ENCODE data around the gene FIS1. TPM values are rescaled to one million over a fixed set of nuclear protein-coding genes. Genes with fewer than 3 reads are reported as not detected.
A peak's percentile ranks its signal among the peaks of the same experiment; 100 is the strongest.

The FIS1 gene
- total RNA-seq, 1 experiment from 2014 or later: 99.9 TPM

- DNase-seq: no peak
- Mint-ChIP-seq H3K36me3 (ENCODE audit: insufficient read depth, unreplicated experiment) (peaks cover 7% of the 10 kb centered on the region), H3K4me3 (ENCODE audit: unreplicated experiment) (no peak overlapping the region), H3K4me1 (ENCODE audit: low read depth, unreplicated experiment) (peaks cover 14% of the 10 kb centered on the region), H3K27ac (ENCODE audit: unreplicated experiment) (no peak overlapping the region), H3K9me3 (ENCODE audit: unreplicated experiment) (no peaks in the 10 kb centered on the region), H3K27me3 (ENCODE audit: insufficient read depth, unreplicated experiment) (no peaks in the 10 kb centered on the region)
- no peaks in the 10 kb centered on the region; the same call in 1 of the 2 replicates for H3K36me3 ChIP-seq (ENCODE audit: control insufficient read depth, insufficient read depth, low read length)
- ChIA-PET CTCF (interaction anchor here (1.2 to 2.5 kb wide), 2 partner anchors 10 to 15 kb away, joined by 4 to 12 read pairs; partner anchors contain the start of genes PLOD3 and ZNHIT1), POLR2A (interaction anchor here (0.5 kb wide), 1 partner anchor 350 kb away, joined by 4 read pairs; the partner anchor contains the start of gene SLC12A9)
- H3K9me3 ChIP-seq: no peaks in the 10 kb centered on the region
- no TSS peak for BruUV-seq (replicated peaks)
- no peaks in the 10 kb centered on the region for H3K27me3 ChIP-seq (replicated peaks; ENCODE audit: control insufficient read depth, insufficient read depth, low read length)
- TF ChIP-seq, protein P1, sequence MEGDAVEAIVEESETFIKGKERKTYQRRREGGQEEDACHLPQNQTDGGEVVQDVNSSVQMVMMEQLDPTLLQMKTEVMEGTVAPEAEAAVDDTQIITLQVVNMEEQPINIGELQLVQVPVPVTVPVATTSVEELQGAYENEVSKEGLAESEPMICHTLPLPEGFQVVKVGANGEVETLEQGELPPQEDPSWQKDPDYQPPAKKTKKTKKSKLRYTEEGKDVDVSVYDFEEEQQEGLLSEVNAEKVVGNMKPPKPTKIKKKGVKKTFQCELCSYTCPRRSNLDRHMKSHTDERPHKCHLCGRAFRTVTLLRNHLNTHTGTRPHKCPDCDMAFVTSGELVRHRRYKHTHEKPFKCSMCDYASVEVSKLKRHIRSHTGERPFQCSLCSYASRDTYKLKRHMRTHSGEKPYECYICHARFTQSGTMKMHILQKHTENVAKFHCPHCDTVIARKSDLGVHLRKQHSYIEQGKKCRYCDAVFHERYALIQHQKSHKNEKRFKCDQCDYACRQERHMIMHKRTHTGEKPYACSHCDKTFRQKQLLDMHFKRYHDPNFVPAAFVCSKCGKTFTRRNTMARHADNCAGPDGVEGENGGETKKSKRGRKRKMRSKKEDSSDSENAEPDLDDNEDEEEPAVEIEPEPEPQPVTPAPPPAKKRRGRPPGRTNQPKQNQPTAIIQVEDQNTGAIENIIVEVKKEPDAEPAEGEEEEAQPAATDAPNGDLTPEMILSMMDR (IDR thresholded peaks at IDR 0.05; ENCODE audit: insufficient read depth in 1 of 2, low read depth in 1 of 2, low read length in 1 of 2, severe bottlenecking in 1 of 2, unreplicated experiment in 1 of 2): no peak
- no peak overlapping the region for H3K4me3 ChIP-seq (ENCODE audit: low read depth, low read length)
- intact Hi-C loops (cut with micrococcal nuclease; ENCODE audit: unreplicated experiment): no loop called here
- H3K4me1 ChIP-seq: peaks cover 20% of the 10 kb centered on the region
Measured at GRCh38 chr7:101202603-101202918, 42.3 kb downstream of the FIS1 start.

DNA sequence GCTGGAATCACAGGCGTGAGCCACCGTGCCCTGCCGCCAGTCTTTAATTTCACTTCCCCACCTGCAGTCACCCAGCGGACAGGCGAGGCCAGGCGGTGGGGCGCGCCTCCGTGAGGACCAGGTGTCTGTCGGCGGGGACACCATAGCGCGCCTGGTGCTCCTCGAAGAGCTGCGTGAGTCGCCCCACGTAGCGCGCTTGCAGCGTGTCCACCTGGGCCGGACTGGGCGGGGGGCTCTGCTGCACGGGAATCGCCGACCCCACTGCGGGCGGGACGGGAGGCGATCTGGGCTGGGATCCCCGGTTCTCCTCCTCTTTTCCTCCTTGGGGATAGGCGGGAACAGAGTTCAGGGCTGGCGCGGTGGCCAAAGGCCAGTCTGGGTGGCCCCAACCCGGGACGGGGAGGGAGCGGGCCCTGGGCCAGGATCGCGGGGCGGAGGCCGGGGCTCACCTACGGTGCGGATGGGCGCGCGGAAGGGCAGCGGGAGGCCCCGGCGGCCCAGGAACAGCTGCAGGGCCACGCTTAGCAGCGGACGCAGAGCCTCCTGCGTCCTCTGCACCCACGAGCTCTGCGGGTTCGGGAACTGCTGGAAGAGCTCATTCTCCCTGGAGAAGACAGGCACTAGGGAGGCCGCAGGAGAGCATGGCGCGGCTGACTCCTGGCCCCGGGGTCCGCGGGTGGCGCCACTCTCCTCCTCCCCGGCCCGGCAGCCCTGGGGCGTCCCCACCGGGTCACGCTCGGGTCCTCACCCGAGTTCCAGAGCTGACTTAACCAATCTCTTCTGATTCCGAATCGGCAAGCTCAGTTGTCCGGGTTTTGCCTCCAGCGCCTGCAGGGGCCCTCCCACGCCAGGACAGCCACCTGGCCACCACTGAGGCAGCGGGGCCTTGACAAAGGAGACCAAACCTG lies 42.9 kb downstream of the FIS1 start:
- Histone ChIP-seq H3K4me1 (peaks cover 20% of the 10 kb centered on the region), H3K9me3 (no peaks in the 10 kb centered on the region), H3K4me3 (ENCODE audit: low read depth, low read length) (no peak overlapping the region), H3K27me3 (replicated peaks; ENCODE audit: control insufficient read depth, insufficient read depth, low read length) (no peaks in the 10 kb centered on the region), H3K36me3 (ENCODE audit: control insufficient read depth, insufficient read depth, low read length) (no peaks in the 10 kb centered on the region; the same call in 1 of the 2 replicates)
- intact Hi-C loops (cut with micrococcal nuclease; ENCODE audit: unreplicated experiment): loop anchor here (1.0 to 2.0 kb wide), 3 partner anchors 17 to 51 kb away; partner anchors contain the start of gene ZNHIT1
- BruUV-seq (replicated peaks): no TSS peak
- CTCF ChIA-PET: interaction anchor here (2.5 kb wide), 1 partner anchor 10 kb away, joined by 12 read pairs; no protein-coding TSS in a partner anchor
- H3K27me3 Mint-ChIP-seq (ENCODE audit: insufficient read depth, unreplicated experiment): no peaks in the 10 kb centered on the region
- POLR2A ChIA-PET: interaction anchor here (0.5 kb wide), 2 partner anchors 10 to 350 kb away, joined by 3 to 4 read pairs; partner anchors contain the start of gene SLC12A9
- H3K4me3 Mint-ChIP-seq (ENCODE audit: unreplicated experiment): peak overlapping the region; percentile 70
- H3K27ac Mint-ChIP-seq (ENCODE audit: unreplicated experiment): peak overlapping the region; percentile 70
- DNase-seq: no peak
- H3K4me1 Mint-ChIP-seq (ENCODE audit: low read depth, unreplicated experiment): peaks cover 14% of the 10 kb centered on the region
- no peaks in the 10 kb centered on the region for H3K9me3 Mint-ChIP-seq (ENCODE audit: unreplicated experiment)
- H3K36me3 Mint-ChIP-seq (ENCODE audit: insufficient read depth, unreplicated experiment): peaks cover 6% of the 10 kb centered on the region
- TF ChIP-seq, protein P1 (IDR thresholded peaks at IDR 0.05; ENCODE audit: insufficient read depth in 1 of 2, low read depth in 1 of 2, low read length in 1 of 2, severe bottlenecking in 1 of 2, unreplicated experiment in 1 of 2): no peak

DNA sequence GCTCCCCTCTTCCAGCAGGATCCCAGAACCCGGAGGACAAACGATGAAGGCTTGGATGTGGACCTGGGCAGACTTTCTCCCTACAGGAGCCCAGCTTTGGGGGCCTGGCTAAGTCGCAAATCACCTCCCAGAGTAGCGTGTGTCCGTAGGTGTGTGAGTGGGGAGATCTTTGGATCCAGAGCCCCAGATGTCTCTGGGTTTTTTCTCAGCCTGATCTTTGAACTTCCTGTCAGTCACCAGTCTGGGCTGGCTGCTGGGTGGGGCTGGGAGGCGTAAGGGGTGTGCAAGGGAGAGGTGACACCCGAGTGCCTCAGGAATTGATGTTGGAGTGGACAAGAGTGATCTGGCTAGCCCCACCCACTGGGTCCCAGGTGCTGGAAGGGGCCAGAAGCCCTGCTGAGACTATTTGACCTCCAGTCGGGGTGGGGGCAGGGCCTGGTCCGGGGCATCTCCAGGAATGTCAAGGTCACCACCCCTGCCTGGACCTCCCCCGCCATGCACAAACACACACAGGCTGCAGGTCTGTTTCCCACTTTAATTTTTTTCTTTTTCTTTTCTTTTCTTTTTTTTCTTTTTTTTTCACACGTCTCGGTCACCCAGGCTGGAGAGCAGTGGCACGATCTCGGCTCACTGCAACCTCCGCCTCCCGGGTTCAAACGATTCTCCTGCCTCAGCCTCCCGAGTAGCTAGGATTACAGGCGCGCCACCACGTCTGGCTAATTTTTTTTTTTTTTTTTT lies 43.9 kb downstream of the FIS1 start, which contains the start of gene MOGAT3:
MOGAT3 (minus strand) TSS at position 175 of the 738 bp plus-strand sequence. CDS start 182 bp downstream, outside the sequence.
- no TSS peak for BruUV-seq (replicated peaks)
- TF ChIP-seq, protein P1 (IDR thresholded peaks at IDR 0.05; ENCODE audit: insufficient read depth in 1 of 2, low read depth in 1 of 2, low read length in 1 of 2, severe bottlenecking in 1 of 2, unreplicated experiment in 1 of 2): no peak
- no peaks in the 10 kb centered on the region for H3K9me3 Mint-ChIP-seq (ENCODE audit: unreplicated experiment)
- H3K36me3 Mint-ChIP-seq (ENCODE audit: insufficient read depth, unreplicated experiment): peaks cover 1% of the 10 kb centered on the region
- peak within 1 kb of the TSS; percentile 70 for H3K4me3 Mint-ChIP-seq (ENCODE audit: unreplicated experiment)
- intact Hi-C loops (cut with micrococcal nuclease; ENCODE audit: unreplicated experiment): loop anchor here (1.0 to 2.0 kb wide), 3 partner anchors 18 to 52 kb away; partner anchors contain the start of gene ZNHIT1
- no peaks in the 10 kb centered on the region for H3K27me3 Mint-ChIP-seq (ENCODE audit: insufficient read depth, unreplicated experiment)
- Histone ChIP-seq H3K36me3 (ENCODE audit: control insufficient read depth, insufficient read depth, low read length) (no peaks in the 10 kb centered on the region; the same call in 1 of the 2 replicates), H3K9me3 (no peaks in the 10 kb centered on the region), H3K4me3 (ENCODE audit: low read depth, low read length) (peak within 1 kb of the TSS; percentile 45), H3K4me1 (peaks cover 20% of the 10 kb centered on the region), H3K27me3 (replicated peaks; ENCODE audit: control insufficient read depth, insufficient read depth, low read length) (no peaks in the 10 kb centered on the region)
- peak; percentile 88 to 95 for DNase-seq
- CTCF ChIA-PET: interaction anchor here (0.6 to 2.5 kb wide), 7 partner anchors 9 to 57 kb away, joined by 3 to 12 read pairs (median 7); partner anchors contain the start of genes PLOD3 and ZNHIT1
- POLR2A ChIA-PET: interaction anchor here (1.1 to 1.3 kb wide), 2 partner anchors 17 to 36 kb away, joined by 3 to 7 read pairs; partner anchors contain the start of genes PLOD3, VGF and ZNHIT1
- peak within 1 kb of the TSS; percentile 70 for H3K27ac Mint-ChIP-seq (ENCODE audit: unreplicated experiment)
- H3K4me1 Mint-ChIP-seq (ENCODE audit: low read depth, unreplicated experiment): peaks cover 14% of the 10 kb centered on the region
